Head of caudate nucleus (tissue), 42 donors: ENCODE results near the gene PIP5K1A.
A peak's percentile ranks its signal among the peaks of the same experiment; 100 is the strongest.
"Not testable (repeated sequence)": the region's sequence is repeated elsewhere in the genome, so short reads cannot be mapped to it uniquely, and the experiment has no call there.

Experiments used
- DNase-seq, 42 donors: peaks; one replicate each; pipeline versions ENCODE4 v3.0.0 to v3.0.0-alpha.2; 2020 to 2021; ENCODE audit warnings: mixed read lengths in 7 of 42
- intact Hi-C: fragments of 100-400 bp; cut with DNase I; formaldehyde crosslinking; loops from one replicate; pipeline ENCODE4 v1.15.0; 2022

PIP5K1A gene

GRCh38 chr1:151188667-151189066 is 9.7 kb upstream of the PIP5K1A start:
- DNase-seq, intact Hi-C loops: not testable (repeated sequence)

- DNase-seq = peak; percentile 78 to 95 (median 89)
- intact Hi-C loops = loop anchor here (10.0 kb wide), 1 partner anchor 155 kb away; the partner anchor contains the start of gene RFX5
Observed at GRCh38 chr1:151189637-151190445, 8.5 kb upstream of the PIP5K1A start, which contains the start of gene VPS72. Gene VPS72 (minus strand): TSS chr1:151190197. CDS start chr1:151190121, 76 bp downstream.

- intact Hi-C loops = loop anchor here (10.0 kb wide), 1 partner anchor 153 kb away; the partner anchor contains the start of gene RFX5
- no peak for DNase-seq
Observed at GRCh38 chr1:151192047-151192446, 6.3 kb upstream of the PIP5K1A start.

GRCh38 chr1:151193304-151193703 is 5.0 kb upstream of the PIP5K1A start:
- DNase-seq = no peak
- intact Hi-C loops = loop anchor here (10.0 kb wide), 1 partner anchor 151 kb away; the partner anchor contains the start of gene RFX5

GRCh38 chr1:151193856-151194255 is 4.5 kb upstream of the PIP5K1A start:
- DNase-seq = no peak
- intact Hi-C loops = loop anchor here (10.0 kb wide), 1 partner anchor 151 kb away; the partner anchor contains the start of gene RFX5

- DNase-seq = peak; percentile 35 to 90 (median 66)
- intact Hi-C loops = loop anchor here (10.0 kb wide), 1 partner anchor 150 kb away; the partner anchor contains the start of gene RFX5
Observed at GRCh38 chr1:151194894-151195594, 3.3 kb upstream of the PIP5K1A start.

GRCh38 chr1:151196292-151196800 is 2.0 kb upstream of the PIP5K1A start:
- DNase-seq = peak in 38 of 42 donors; percentile 28 to 89 (median 66)
- intact Hi-C loops = loop anchor here (10.0 kb wide), 1 partner anchor 148 kb away; the partner anchor contains the start of gene RFX5

GRCh38 chr1:151197863-151198253 is 494 bp upstream of the PIP5K1A start:
- intact Hi-C loops = loop anchor here (2.0 to 10.0 kb wide), 2 partner anchors 57 to 147 kb away; partner anchors contain the start of genes PSMD4 and RFX5
- DNase-seq = no peak

- intact Hi-C loops = loop anchor here (2.0 to 10.0 kb wide), 2 partner anchors 55 to 145 kb away; partner anchors contain the start of genes PSMD4 and RFX5
- DNase-seq = peak in 11 of 42 donors; percentile 4 to 60 (median 27)
Observed at GRCh38 chr1:151199873-151200581, 1.7 kb downstream of the PIP5K1A start.

- DNase-seq, intact Hi-C loops: not testable (repeated sequence)
Observed at GRCh38 chr1:151205381-151205965, 7.1 kb downstream of the PIP5K1A start.

GRCh38 chr1:151210830-151211229 is 12.5 kb downstream of the PIP5K1A start:
- no peak for DNase-seq
- intact Hi-C loops = no loop called here

- no peak for DNase-seq
- intact Hi-C loops = no loop called here
Observed at GRCh38 chr1:151211972-151212705, 13.8 kb downstream of the PIP5K1A start.

- intact Hi-C loops = no loop called here
- DNase-seq = no peak
Observed at GRCh38 chr1:151213560-151213959, 15.2 kb downstream of the PIP5K1A start.

- DNase-seq = no peak
- intact Hi-C loops = no loop called here
Observed at GRCh38 chr1:151221616-151222015, 23.3 kb downstream of the PIP5K1A start.

- no peak for DNase-seq
- intact Hi-C loops = no loop called here
Observed at GRCh38 chr1:151222130-151222529, 23.8 kb downstream of the PIP5K1A start.

GRCh38 chr1:151235235-151235634 is 36.9 kb downstream of the PIP5K1A start:
- no peak for DNase-seq
- intact Hi-C loops = no loop called here

- DNase-seq = no peak
- intact Hi-C loops = no loop called here
Observed at GRCh38 chr1:151237678-151238466, 39.5 kb downstream of the PIP5K1A start.
